Globus pallidus (tissue), 1 donor: Measurements from ENCODE around the gene MT1HL1.
"Not testable (repeated sequence)": the region's sequence is repeated elsewhere in the genome, so short reads cannot be mapped to it uniquely, and the experiment has no call there.

Source experiments
- DNase-seq: peaks from one replicate; pipeline ENCODE4 v3.0.0-alpha.2; 2015; ENCODE audit warnings: low spot score

MT1HL1 gene

GRCh38 chr1:236975461-236975860 lies 28.8 kb downstream of the MT1HL1 start:
- no peak for DNase-seq

DNA sequence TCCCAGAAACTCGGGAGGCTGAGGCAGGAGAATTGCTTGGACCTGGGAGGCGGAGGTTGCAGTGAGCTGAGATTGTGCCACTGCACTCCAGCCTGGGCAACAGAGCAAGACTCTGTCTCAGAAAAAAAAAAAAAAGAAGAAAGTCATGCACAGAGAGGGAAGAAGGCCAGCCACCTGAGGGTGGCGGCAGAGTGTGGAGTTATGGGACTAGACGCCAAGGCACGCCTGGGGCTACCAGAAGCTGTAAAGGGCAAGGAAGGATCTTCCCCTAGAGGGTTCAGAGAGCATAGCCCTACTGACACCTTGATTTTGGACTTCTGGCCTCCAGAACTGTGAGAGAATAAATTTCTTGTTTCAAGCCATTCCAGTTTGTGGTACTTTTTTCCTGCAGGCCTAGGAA lies 30.2 kb downstream of the MT1HL1 start:
- not testable (repeated sequence) for DNase-seq

DNA sequence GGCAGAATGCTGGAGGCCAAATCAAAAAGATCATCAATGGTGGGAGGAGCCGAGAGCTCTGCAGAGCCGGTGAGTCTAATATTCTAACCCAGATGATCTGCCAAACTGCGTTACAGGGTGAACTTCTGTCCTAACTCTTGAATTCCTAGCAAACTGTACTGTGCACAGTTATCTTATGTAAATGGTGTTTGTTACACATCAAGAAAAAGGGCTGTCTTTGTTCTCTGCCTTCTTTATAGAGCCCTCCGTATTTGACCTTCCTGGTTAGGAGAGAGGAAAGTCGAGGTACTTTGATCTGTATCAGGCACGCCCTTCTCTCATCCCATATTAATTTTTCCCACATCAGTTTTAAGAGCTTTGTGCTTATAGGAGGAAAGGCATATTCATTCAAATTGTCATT lies 37.6 kb downstream of the MT1HL1 start:
- DNase-seq: no peak

- no peak for DNase-seq
These were observed 40.3 kb downstream of the MT1HL1 start for GRCh38 chr1:236963920-236964319.

GRCh38 chr1:236959112-236959511 lies 45.1 kb downstream of the MT1HL1 start:
- DNase-seq: no peak

DNA sequence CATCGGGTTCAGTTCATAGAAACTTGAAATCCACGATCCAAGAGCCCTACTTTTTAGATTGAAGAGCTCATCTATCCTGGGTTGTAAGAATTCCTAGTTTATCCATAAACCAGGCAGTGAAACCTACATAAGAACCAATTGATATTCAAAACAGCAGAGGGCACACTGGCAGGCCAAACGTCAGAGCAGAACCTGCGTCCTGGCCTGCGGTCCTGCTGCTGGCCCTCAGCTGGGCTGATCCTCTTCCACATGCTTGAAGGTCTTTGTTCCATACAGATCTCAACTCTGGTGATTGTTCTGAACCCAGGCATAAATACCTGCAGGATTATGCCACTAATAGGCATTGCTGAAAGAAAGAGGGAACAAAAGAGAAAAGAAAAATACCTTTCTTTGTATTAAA lies 47.0 kb downstream of the MT1HL1 start:
- DNase-seq: no peak
